ENCODE data around the gene SGMS1.

DNA sequence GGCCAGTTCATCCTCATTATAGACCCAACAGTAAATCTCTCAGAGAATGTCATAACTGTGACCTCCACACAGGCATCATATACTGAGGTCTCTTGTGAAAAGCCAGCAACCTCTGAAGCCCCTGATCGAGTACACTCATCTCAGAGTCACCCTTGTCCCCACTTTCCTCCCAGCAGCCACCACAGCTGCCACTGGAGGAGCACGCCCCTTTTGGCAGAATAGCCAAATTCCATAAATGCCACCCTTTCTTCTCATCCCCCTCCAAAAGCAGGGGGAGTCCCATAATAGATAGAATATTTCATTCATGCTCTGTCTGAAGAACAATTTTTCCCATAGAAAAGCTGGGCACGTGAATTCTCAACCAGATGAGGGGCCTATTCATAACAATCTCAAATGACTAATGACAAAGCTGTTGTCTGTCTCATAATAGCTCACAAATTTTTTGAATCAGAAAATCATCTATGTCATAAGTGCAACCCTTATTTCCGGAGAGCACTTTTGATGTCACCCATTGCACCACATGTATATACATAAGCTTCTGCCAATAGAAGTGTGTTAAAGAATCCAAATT is 47.4 kb downstream of the SGMS1 start:
- TF ChIP-seq, protein P1, sequence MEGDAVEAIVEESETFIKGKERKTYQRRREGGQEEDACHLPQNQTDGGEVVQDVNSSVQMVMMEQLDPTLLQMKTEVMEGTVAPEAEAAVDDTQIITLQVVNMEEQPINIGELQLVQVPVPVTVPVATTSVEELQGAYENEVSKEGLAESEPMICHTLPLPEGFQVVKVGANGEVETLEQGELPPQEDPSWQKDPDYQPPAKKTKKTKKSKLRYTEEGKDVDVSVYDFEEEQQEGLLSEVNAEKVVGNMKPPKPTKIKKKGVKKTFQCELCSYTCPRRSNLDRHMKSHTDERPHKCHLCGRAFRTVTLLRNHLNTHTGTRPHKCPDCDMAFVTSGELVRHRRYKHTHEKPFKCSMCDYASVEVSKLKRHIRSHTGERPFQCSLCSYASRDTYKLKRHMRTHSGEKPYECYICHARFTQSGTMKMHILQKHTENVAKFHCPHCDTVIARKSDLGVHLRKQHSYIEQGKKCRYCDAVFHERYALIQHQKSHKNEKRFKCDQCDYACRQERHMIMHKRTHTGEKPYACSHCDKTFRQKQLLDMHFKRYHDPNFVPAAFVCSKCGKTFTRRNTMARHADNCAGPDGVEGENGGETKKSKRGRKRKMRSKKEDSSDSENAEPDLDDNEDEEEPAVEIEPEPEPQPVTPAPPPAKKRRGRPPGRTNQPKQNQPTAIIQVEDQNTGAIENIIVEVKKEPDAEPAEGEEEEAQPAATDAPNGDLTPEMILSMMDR (IDR thresholded peaks at IDR 0.05), result no peak
- no peak for TF ChIP-seq POLR2A (IDR thresholded peaks at IDR 0.05)
